ENCODE measurements around the gene P4HB. TPM values are rescaled to one million over a fixed set of nuclear protein-coding genes. Genes with fewer than 3 reads are reported as not detected.

The P4HB gene
- total RNA-seq, 1 donor from 2014 or later: 203 TPM

DNA sequence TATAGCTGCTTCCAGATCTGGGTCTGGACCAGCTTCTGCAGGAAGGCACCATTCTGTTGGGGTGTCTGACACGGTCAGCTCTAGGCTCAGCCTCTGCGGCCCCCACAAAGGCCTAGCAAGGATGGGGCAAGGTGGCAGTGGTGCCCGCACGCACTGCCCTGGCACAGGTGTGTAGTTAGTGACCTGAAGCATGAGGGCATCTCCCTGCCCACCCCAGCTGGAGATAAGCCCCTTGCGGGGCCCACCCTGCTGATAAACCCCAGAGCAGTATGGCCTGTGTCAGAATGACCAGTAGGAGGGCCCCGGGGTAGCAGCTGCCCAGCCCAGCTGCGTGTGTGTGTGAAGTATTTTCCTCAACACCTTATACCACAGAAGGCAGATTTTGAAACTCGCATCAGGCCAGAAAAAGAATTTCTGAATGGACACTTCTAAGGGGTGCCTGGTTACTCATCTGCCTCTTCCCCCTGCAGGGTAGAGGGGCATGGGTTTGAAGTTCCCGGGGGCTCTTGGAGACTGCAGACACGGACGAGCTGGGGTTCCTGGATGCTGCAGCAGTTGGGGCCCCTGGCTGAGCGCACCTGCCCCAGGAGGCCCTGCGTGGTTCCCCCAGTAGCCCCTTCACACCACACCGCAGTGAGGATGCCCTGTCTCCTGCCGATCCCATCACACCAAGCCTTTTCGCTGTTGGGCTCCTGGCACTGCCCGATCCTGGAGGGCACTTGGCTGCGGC, 6.3 kb upstream of the P4HB start:
- H2AFZ ChIP-seq (replicated peaks): no peak overlapping the region

GRCh38 chr17:81865733-81866439, 5.6 kb upstream of the P4HB start:
- Mint-ChIP-seq H3K36me3 (peaks cover 6% of the 10 kb centered on the region), H3K4me1 (peaks cover 14% of the 10 kb centered on the region), H3K4me3 (peak overlapping the region; percentile 38), H3K9me3 (no peaks in the 10 kb centered on the region), H3K27ac (no peak overlapping the region), H3K27me3 (ENCODE audit: insufficient read depth, low read depth) (peaks cover 10% of the 10 kb centered on the region)
- no peak for DNase-seq (ENCODE audit: low spot score)
- TF ChIP-seq EZH2phosphoT487 (IDR thresholded peaks at IDR 0.05): no peak
- no peak for TF ChIP-seq EZH2 (IDR thresholded peaks at IDR 0.05)
- TF ChIP-seq, protein P1, sequence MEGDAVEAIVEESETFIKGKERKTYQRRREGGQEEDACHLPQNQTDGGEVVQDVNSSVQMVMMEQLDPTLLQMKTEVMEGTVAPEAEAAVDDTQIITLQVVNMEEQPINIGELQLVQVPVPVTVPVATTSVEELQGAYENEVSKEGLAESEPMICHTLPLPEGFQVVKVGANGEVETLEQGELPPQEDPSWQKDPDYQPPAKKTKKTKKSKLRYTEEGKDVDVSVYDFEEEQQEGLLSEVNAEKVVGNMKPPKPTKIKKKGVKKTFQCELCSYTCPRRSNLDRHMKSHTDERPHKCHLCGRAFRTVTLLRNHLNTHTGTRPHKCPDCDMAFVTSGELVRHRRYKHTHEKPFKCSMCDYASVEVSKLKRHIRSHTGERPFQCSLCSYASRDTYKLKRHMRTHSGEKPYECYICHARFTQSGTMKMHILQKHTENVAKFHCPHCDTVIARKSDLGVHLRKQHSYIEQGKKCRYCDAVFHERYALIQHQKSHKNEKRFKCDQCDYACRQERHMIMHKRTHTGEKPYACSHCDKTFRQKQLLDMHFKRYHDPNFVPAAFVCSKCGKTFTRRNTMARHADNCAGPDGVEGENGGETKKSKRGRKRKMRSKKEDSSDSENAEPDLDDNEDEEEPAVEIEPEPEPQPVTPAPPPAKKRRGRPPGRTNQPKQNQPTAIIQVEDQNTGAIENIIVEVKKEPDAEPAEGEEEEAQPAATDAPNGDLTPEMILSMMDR (IDR thresholded peaks at IDR 0.05): no peak
- Histone ChIP-seq H3K4me3 (no peak overlapping the region), H3K27ac (no peak overlapping the region), H4K20me1 (ENCODE audit: low read depth) (peaks cover 52% of the 10 kb centered on the region), H3K4me2 (no peak overlapping the region), H3K36me3 (no peaks in the 10 kb centered on the region), H3K4me1 (peaks cover 9% of the 10 kb centered on the region), H2AFZ (replicated peaks) (no peak overlapping the region), H3F3A (ENCODE audit: low read depth) (peaks cover 65% of the 10 kb centered on the region), H3K9me3 (ENCODE audit: low read depth) (no peaks in the 10 kb centered on the region), H3K9ac (no peak overlapping the region), H3K79me2 (ENCODE audit: low read depth) (peaks cover 46% of the 10 kb centered on the region), H3K27me3 (no peaks in the 10 kb centered on the region)

More for the DNA sequence above, 6.3 kb upstream of the P4HB start:
- no peak for TF ChIP-seq EZH2phosphoT487 (IDR thresholded peaks at IDR 0.05)
- TF ChIP-seq, protein P1 (IDR thresholded peaks at IDR 0.05): no peak
- TF ChIP-seq EZH2 (IDR thresholded peaks at IDR 0.05): no peak
- H3K9me3 ChIP-seq (ENCODE audit: low read depth): no peaks in the 10 kb centered on the region
- H4K20me1 ChIP-seq (ENCODE audit: low read depth): peaks cover 52% of the 10 kb centered on the region
- peaks cover 45% of the 10 kb centered on the region for H3K79me2 ChIP-seq (ENCODE audit: low read depth)
- H3K4me2 ChIP-seq: no peak overlapping the region
- H3F3A ChIP-seq (ENCODE audit: low read depth): peaks cover 59% of the 10 kb centered on the region
- H3K4me1 Mint-ChIP-seq: peaks cover 14% of the 10 kb centered on the region
- peaks cover 6% of the 10 kb centered on the region for H3K36me3 Mint-ChIP-seq
- no peak overlapping the region for H3K4me3 Mint-ChIP-seq
- no peaks in the 10 kb centered on the region for H3K9me3 Mint-ChIP-seq
- H3K4me3 ChIP-seq: no peak overlapping the region
- no peak overlapping the region for H3K9ac ChIP-seq
- peaks cover 9% of the 10 kb centered on the region for H3K4me1 ChIP-seq
- H3K27ac ChIP-seq: peak overlapping the region; percentile 39
- no peaks in the 10 kb centered on the region for H3K27me3 ChIP-seq
- DNase-seq (ENCODE audit: low spot score): no peak
- peaks cover 7% of the 10 kb centered on the region for H3K27me3 Mint-ChIP-seq (ENCODE audit: insufficient read depth, low read depth)
- no peaks in the 10 kb centered on the region for H3K36me3 ChIP-seq
- no peak overlapping the region for H3K27ac Mint-ChIP-seq

DNA sequence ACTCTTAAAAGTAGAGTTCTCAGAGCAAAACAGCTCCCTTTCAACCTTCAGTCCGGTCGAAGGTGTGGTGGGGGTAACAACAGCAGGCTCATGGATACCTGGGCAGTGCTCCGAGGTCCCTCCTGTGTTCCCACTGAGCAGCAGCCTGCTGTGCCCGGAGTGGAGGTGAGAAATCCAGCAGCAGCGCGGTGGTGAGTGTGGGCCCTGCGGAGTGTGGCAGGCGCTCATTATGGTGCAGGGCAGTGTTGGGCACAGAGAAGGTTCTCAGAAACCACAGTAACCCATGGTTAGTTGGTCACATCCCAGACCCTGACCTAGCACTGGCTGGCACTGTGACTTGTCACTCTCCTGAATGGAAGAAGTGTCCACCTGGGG, 5.0 kb upstream of the P4HB start:
- peaks cover 42% of the 10 kb centered on the region for H3K79me2 ChIP-seq (ENCODE audit: low read depth)
- no peak overlapping the region for H3K4me2 ChIP-seq
- Mint-ChIP-seq H3K27me3 (ENCODE audit: insufficient read depth, low read depth) (peaks cover 11% of the 10 kb centered on the region), H3K9me3 (no peaks in the 10 kb centered on the region), H3K4me1 (peaks cover 16% of the 10 kb centered on the region), H3K27ac (no peak overlapping the region), H3K4me3 (peak overlapping the region; percentile 38), H3K36me3 (peaks cover 6% of the 10 kb centered on the region)
- H3F3A ChIP-seq (ENCODE audit: low read depth): peaks cover 63% of the 10 kb centered on the region
- H3K27me3 ChIP-seq: no peaks in the 10 kb centered on the region
- H3K9ac ChIP-seq: no peak overlapping the region
- H4K20me1 ChIP-seq (ENCODE audit: low read depth): peaks cover 50% of the 10 kb centered on the region
- peaks cover 9% of the 10 kb centered on the region for H3K4me1 ChIP-seq
- H2AFZ ChIP-seq (replicated peaks): no peak overlapping the region
- TF ChIP-seq, protein P1 (IDR thresholded peaks at IDR 0.05): no peak
- TF ChIP-seq EZH2phosphoT487 (IDR thresholded peaks at IDR 0.05) (no peak), EZH2 (IDR thresholded peaks at IDR 0.05) (no peak)
- H3K27ac ChIP-seq: no peak overlapping the region
- H3K9me3 ChIP-seq (ENCODE audit: low read depth): no peaks in the 10 kb centered on the region
- no peak overlapping the region for H3K4me3 ChIP-seq
- no peak for DNase-seq (ENCODE audit: low spot score)
- no peaks in the 10 kb centered on the region for H3K36me3 ChIP-seq

Measured in neural progenitor cell (in vitro differentiated cells).